RWPE1 (cell line): Measurements from ENCODE around the gene RPL10A.

Experiments used
- CTCF ChIA-PET: fragments of 350-600 bp; sonication (Branson Sonifier 250); formaldehyde crosslinking; extraction: SDS; loops from one replicate; lab custom pipeline; 2021; lab: Yijun Ruan, JAX
- POLR2A ChIA-PET: fragments of 400-600 bp; formaldehyde crosslinking; extraction: SDS; loops from one replicate; lab custom pipeline; 2020; ENCODE audit warnings: antibody characterized with exemption; ENCODE audit not compliant: low non-redundant PET; lab: Yijun Ruan, JAX
- DNase-seq: peaks from one replicate; pipeline ENCODE4 v3.0.0; 2012; ENCODE audit warnings: low spot score
- H3K27ac ChIP-seq: fragments of 450-650 bp; 2 replicates; pipeline ENCODE4 v1.5.1; 2017
- CTCF ChIP-seq: fragments of 450-650 bp; conservative IDR thresholded peaks from 2 replicates; pipeline ENCODE4 v1.5.1; 2017; ENCODE audit warnings: low read depth, mild to moderate bottlenecking

Gene RPL10A

GRCh38 chr6:35490821-35491557 lies 22.8 kb downstream of the RPL10A start:
- ChIA-PET POLR2A (interaction anchor here (0.6 kb wide), 1 partner anchor 37 kb away, joined by 3 read pairs; no protein-coding TSS in a partner anchor), CTCF (interaction anchor here (0.5 to 1.1 kb wide), 2 partner anchors 20 to 204 kb away, joined by 3 read pairs; no protein-coding TSS in a partner anchor)
- DNase-seq, result no peak
- H3K27ac ChIP-seq, result peak overlapping the region; percentile 99
- no peak for TF ChIP-seq CTCF

- no peak for DNase-seq
- peak overlapping the region; percentile 99 for H3K27ac ChIP-seq
- ChIA-PET POLR2A (interaction anchor here (0.6 kb wide), 1 partner anchor 38 kb away, joined by 3 read pairs; no protein-coding TSS in a partner anchor), CTCF (no interaction called here)
- TF ChIP-seq CTCF, result no peak
Observed at GRCh38 chr6:35491558-35492257, 23.5 kb downstream of the RPL10A start.

GRCh38 chr6:35492258-35492973 lies 24.2 kb downstream of the RPL10A start:
- ChIA-PET POLR2A (no interaction called here), CTCF (no interaction called here)
- DNase-seq, result no peak
- H3K27ac ChIP-seq, result peak overlapping the region; percentile 99
- no peak for TF ChIP-seq CTCF

GRCh38 chr6:35492974-35493284 lies 24.7 kb downstream of the RPL10A start:
- no peak for TF ChIP-seq CTCF
- CTCF ChIA-PET, result no interaction called here
- DNase-seq, result no peak
- POLR2A ChIA-PET, result no interaction called here
- H3K27ac ChIP-seq, result peak overlapping the region; percentile 99

- TF ChIP-seq CTCF, result no peak
- ChIA-PET CTCF (no interaction called here), POLR2A (interaction anchor here (0.6 kb wide), 1 partner anchor 39 kb away, joined by 3 read pairs; no protein-coding TSS in a partner anchor)
- peak overlapping the region; percentile 99 for H3K27ac ChIP-seq
- DNase-seq, result no peak
Observed at GRCh38 chr6:35493307-35493983, 25.2 kb downstream of the RPL10A start.

- peak overlapping the region; percentile 99 for H3K27ac ChIP-seq
- CTCF ChIA-PET, result no interaction called here
- no peak for TF ChIP-seq CTCF
- POLR2A ChIA-PET, result no interaction called here
- no peak for DNase-seq
Observed at GRCh38 chr6:35494161-35494563, 26.0 kb downstream of the RPL10A start.
